ENCODE measurements around the gene IFT80. TPM values are rescaled to one million over a fixed set of nuclear protein-coding genes. Genes with fewer than 3 reads are reported as not detected.

IFT80 gene
- total RNA-seq, 1 donor from 2014 or later = 90.0 TPM

DNA sequence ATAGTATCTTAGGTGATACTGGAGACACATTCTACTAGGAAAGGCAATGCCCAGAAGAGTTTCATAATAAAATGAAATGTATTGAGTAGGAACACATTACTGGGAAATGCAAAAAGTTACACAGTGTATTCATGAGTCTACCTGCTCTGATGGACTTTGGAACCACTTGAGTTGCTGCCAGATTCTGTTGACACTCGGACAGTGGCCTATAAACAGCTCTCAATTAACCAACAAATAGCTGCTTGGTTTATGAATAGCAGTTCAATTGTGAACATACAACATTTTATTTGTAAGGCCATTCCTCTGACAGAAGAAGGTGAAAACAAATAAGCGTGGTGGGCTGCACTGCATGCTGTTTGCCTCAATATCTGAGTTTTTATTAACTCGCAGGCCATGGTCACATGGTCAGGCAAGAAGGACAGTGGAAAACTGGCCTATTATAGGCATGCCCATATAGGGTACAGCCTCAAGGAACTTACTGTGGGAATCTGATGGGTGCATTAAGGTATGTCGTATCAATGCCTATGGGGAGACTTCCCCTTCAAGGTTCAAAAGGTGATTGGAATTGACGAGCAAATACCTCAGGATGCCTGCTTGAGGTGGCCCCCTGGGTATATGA lies 107.6 kb downstream of the IFT80 start:
- H3K27me3 Mint-ChIP-seq (ENCODE audit: insufficient read depth, low read depth) = no peaks in the 10 kb centered on the region
- H3K79me2 ChIP-seq (ENCODE audit: low read depth) = no peaks in the 10 kb centered on the region
- H3K9ac ChIP-seq = no peak overlapping the region
- H3K27me3 ChIP-seq = no peaks in the 10 kb centered on the region
- no peaks in the 10 kb centered on the region for H3K9me3 Mint-ChIP-seq
- no peaks in the 10 kb centered on the region for H3F3A ChIP-seq (ENCODE audit: low read depth)
- H3K9me3 ChIP-seq (ENCODE audit: low read depth) = no peaks in the 10 kb centered on the region
- no peak overlapping the region for H3K4me2 ChIP-seq
- H3K4me3 Mint-ChIP-seq = no peak overlapping the region
- H3K36me3 ChIP-seq = no peaks in the 10 kb centered on the region
- no peak overlapping the region for H3K27ac ChIP-seq
- no peaks in the 10 kb centered on the region for H4K20me1 ChIP-seq (ENCODE audit: low read depth)
- H3K27ac Mint-ChIP-seq = no peak overlapping the region
- H3K36me3 Mint-ChIP-seq = peaks cover 5% of the 10 kb centered on the region
- H3K4me1 ChIP-seq = no peaks in the 10 kb centered on the region
- H3K4me1 Mint-ChIP-seq = no peaks in the 10 kb centered on the region
- no peak overlapping the region for H3K4me3 ChIP-seq
- TF ChIP-seq EZH2phosphoT487 (IDR thresholded peaks at IDR 0.05) (no peak), EZH2 (IDR thresholded peaks at IDR 0.05) (no peak)
- TF ChIP-seq, protein P1, sequence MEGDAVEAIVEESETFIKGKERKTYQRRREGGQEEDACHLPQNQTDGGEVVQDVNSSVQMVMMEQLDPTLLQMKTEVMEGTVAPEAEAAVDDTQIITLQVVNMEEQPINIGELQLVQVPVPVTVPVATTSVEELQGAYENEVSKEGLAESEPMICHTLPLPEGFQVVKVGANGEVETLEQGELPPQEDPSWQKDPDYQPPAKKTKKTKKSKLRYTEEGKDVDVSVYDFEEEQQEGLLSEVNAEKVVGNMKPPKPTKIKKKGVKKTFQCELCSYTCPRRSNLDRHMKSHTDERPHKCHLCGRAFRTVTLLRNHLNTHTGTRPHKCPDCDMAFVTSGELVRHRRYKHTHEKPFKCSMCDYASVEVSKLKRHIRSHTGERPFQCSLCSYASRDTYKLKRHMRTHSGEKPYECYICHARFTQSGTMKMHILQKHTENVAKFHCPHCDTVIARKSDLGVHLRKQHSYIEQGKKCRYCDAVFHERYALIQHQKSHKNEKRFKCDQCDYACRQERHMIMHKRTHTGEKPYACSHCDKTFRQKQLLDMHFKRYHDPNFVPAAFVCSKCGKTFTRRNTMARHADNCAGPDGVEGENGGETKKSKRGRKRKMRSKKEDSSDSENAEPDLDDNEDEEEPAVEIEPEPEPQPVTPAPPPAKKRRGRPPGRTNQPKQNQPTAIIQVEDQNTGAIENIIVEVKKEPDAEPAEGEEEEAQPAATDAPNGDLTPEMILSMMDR (IDR thresholded peaks at IDR 0.05) = no peak
- no peak overlapping the region for H2AFZ ChIP-seq (replicated peaks)
- no peak for DNase-seq (ENCODE audit: low spot score)

DNA sequence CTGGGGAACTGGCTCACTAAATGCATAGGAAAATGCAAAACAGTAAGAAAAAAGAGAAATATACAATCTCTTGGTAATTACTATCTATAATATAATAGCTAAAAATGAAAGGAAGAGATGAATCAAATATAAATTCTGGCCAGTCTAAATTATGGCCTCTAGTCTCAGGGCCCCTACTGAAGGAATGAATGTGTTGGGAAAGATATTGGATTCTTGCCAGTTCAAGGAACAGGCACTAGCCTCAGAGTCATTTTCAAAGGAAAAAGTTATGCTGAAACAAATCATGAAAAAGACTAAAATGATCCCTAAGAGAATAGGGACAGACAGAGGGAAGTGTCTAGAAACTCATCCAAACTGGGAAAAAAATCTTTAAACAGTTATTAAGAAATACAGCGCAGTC lies 111.4 kb downstream of the IFT80 start:
- no peaks in the 10 kb centered on the region for H3K4me1 ChIP-seq
- Mint-ChIP-seq H3K27ac (no peak overlapping the region), H3K4me3 (no peak overlapping the region), H3K36me3 (peaks cover 5% of the 10 kb centered on the region), H3K4me1 (no peaks in the 10 kb centered on the region), H3K9me3 (no peaks in the 10 kb centered on the region), H3K27me3 (ENCODE audit: insufficient read depth, low read depth) (no peaks in the 10 kb centered on the region)
- H3K27me3 ChIP-seq = no peaks in the 10 kb centered on the region
- DNase-seq (ENCODE audit: low spot score) = no peak
- no peaks in the 10 kb centered on the region for H3F3A ChIP-seq (ENCODE audit: low read depth)
- H3K4me2 ChIP-seq = no peak overlapping the region
- TF ChIP-seq EZH2phosphoT487 (IDR thresholded peaks at IDR 0.05) (no peak), EZH2 (IDR thresholded peaks at IDR 0.05) (no peak)
- TF ChIP-seq, protein P1 (IDR thresholded peaks at IDR 0.05) = no peak
- no peaks in the 10 kb centered on the region for H3K36me3 ChIP-seq
- H4K20me1 ChIP-seq (ENCODE audit: low read depth) = no peaks in the 10 kb centered on the region
- H3K27ac ChIP-seq = no peak overlapping the region
- no peak overlapping the region for H3K9ac ChIP-seq
- H3K9me3 ChIP-seq (ENCODE audit: low read depth) = no peaks in the 10 kb centered on the region
- H3K4me3 ChIP-seq = no peak overlapping the region
- no peak overlapping the region for H2AFZ ChIP-seq (replicated peaks)
- no peaks in the 10 kb centered on the region for H3K79me2 ChIP-seq (ENCODE audit: low read depth)

DNA sequence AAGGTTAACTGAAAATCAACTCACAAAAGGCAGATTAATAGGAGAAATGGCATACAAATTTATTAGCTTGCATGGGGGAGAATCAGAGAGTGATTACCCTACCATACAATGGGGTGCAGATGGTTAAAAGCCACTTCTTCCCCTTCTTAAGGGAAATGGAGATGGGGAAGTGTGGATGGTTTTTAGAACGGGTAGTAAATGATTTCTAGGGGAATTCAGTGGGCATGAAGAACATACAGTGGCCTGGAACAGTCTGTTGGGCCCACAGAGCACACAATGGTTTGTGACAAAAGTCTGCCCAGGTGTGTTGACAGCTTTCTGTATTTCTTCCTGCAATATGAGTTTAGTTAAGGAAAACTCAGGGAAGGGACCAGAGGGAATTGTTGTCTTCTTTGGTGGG lies 112.8 kb downstream of the IFT80 start:
- Histone ChIP-seq H3K4me3 (no peak overlapping the region), H3K4me1 (no peaks in the 10 kb centered on the region), H3K9ac (no peak overlapping the region), H3K27ac (no peak overlapping the region), H3K27me3 (no peaks in the 10 kb centered on the region), H2AFZ (replicated peaks) (no peak overlapping the region), H3K4me2 (no peak overlapping the region), H3K9me3 (ENCODE audit: low read depth) (no peaks in the 10 kb centered on the region), H3K36me3 (no peaks in the 10 kb centered on the region), H4K20me1 (ENCODE audit: low read depth) (no peaks in the 10 kb centered on the region), H3F3A (ENCODE audit: low read depth) (no peaks in the 10 kb centered on the region), H3K79me2 (ENCODE audit: low read depth) (no peaks in the 10 kb centered on the region)
- H3K4me1 Mint-ChIP-seq = no peaks in the 10 kb centered on the region
- H3K9me3 Mint-ChIP-seq = no peaks in the 10 kb centered on the region
- H3K27ac Mint-ChIP-seq = no peak overlapping the region
- no peak for DNase-seq (ENCODE audit: low spot score)
- H3K4me3 Mint-ChIP-seq = no peak overlapping the region
- H3K36me3 Mint-ChIP-seq = peaks cover 9% of the 10 kb centered on the region
- TF ChIP-seq EZH2 (IDR thresholded peaks at IDR 0.05) (no peak), EZH2phosphoT487 (IDR thresholded peaks at IDR 0.05) (no peak)
- TF ChIP-seq, protein P1 (IDR thresholded peaks at IDR 0.05) = no peak
- H3K27me3 Mint-ChIP-seq (ENCODE audit: insufficient read depth, low read depth) = no peaks in the 10 kb centered on the region

Data from neural progenitor cell (in vitro differentiated cells).